GM23338 (cell line): ENCODE measurements around the gene MCC. TPM values are rescaled to one million over a fixed set of nuclear protein-coding genes. Genes with fewer than 3 reads are reported as not detected.

Experiments
- ETS1 ChIP-seq: IDR thresholded peaks from 2 replicates; pipeline ENCODE4 v1.6.1; 2016; ENCODE audit warnings: antibody characterized with exemption
- EZH2 ChIP-seq: fragments of 200-600 bp; sonication (generic); IDR thresholded peaks from one replicate; pipeline ENCODE4 v1.8.0; 2017; ENCODE audit warnings: antibody characterized with exemption, mild to moderate bottlenecking, low read depth; ENCODE audit not compliant: unreplicated experiment
- JUNB ChIP-seq: IDR thresholded peaks from one replicate; pipeline ENCODE4 v1.6.1; 2016; ENCODE audit warnings: antibody characterized with exemption; ENCODE audit not compliant: unreplicated experiment
- POLR2AphosphoS5 ChIP-seq: IDR thresholded peaks from 2 replicates; pipeline ENCODE4 v1.6.1; 2016; ENCODE audit warnings: antibody characterized with exemption, low read depth
- REST ChIP-seq: IDR thresholded peaks from one replicate; pipeline ENCODE4 v1.6.1; 2018; ENCODE audit warnings: antibody characterized with exemption; ENCODE audit not compliant: unreplicated experiment
- ZNF114 ChIP-seq: fragments of 250-450 bp; sonication (Bioruptor Pico); IDR thresholded peaks from 2 replicates; pipeline ENCODE4 v1.5.0; 2020; ENCODE audit warnings: mild to moderate bottlenecking, moderate library complexity
- ZNF462 ChIP-seq: fragments of 250-450 bp; sonication (Bioruptor Pico); IDR thresholded peaks from 2 replicates; pipeline ENCODE4 v1.5.0; 2020; ENCODE audit warnings: mild to moderate bottlenecking, moderate library complexity
- polyA plus RNA-seq: library from polyadenylated mRNA; unstranded; fragments of >200 nt; fragmentation: Nextera tagmentation; extraction: Ambion mirVana; gene quantifications from 2 replicates; pipeline ENCODE4 v1.2.1, GENCODE V29; 2016
- total RNA-seq: library from RNA; depleted of rRNA; stranded (reverse); fragments of >200 nt; shearing (Covaris generic); gene quantifications from 2 replicates; pipeline ENCODE4 v1.2.3, GENCODE V29; 2014

Gene MCC
- total and polyA plus RNA-seq, 2 experiments from 2014 or later: 3.8 to 10.1 TPM

- TF ChIP-seq REST (no peak), ZNF114 (no peak), ETS1 (no peak), ZNF462 (no peak), EZH2 (no peak), POLR2AphosphoS5 (no peak), JUNB (no peak)
These were observed 437.4 kb downstream of the MCC start (continued) for GRCh38 chr5:113050721-113051382.
